HG03025 (cell line): Measurements from ENCODE around the gene TWIST2.

ENCODE experiments used
- ATAC-seq: cut with Tn5 transposase; IDR thresholded peaks from one replicate; pipeline ENCODE4 v1.9.1; 2021; ENCODE audit warnings: mild to moderate bottlenecking, moderate library complexity; ENCODE audit not compliant: unreplicated experiment, low FRiP score

Gene TWIST2

GRCh38 chr2:238870261-238870660 lies 22.4 kb downstream of the TWIST2 start:
- no peak for ATAC-seq

GRCh38 chr2:238872026-238872425 lies 24.1 kb downstream of the TWIST2 start:
- ATAC-seq, result no peak

GRCh38 chr2:238872628-238873380 lies 24.9 kb downstream of the TWIST2 start:
- ATAC-seq, result no peak

GRCh38 chr2:238873381-238873801 lies 25.5 kb downstream of the TWIST2 start:
- no peak for ATAC-seq

GRCh38 chr2:238873841-238874240 lies 26.0 kb downstream of the TWIST2 start:
- no peak for ATAC-seq

GRCh38 chr2:238874330-238875050 lies 26.6 kb downstream of the TWIST2 start:
- ATAC-seq, result no peak

- ATAC-seq, result no peak
These were observed 27.2 kb downstream of the TWIST2 start for GRCh38 chr2:238875101-238875470.

- ATAC-seq, result no peak
These were observed 27.8 kb downstream of the TWIST2 start for GRCh38 chr2:238875471-238876231.

GRCh38 chr2:238876232-238876630 lies 28.3 kb downstream of the TWIST2 start:
- ATAC-seq, result no peak

GRCh38 chr2:238878051-238878735 lies 30.3 kb downstream of the TWIST2 start:
- no peak for ATAC-seq

- no peak for ATAC-seq
These were observed 31.2 kb downstream of the TWIST2 start for GRCh38 chr2:238879043-238879442.

GRCh38 chr2:238879621-238880377 lies 31.9 kb downstream of the TWIST2 start:
- ATAC-seq, result no peak

- no peak for ATAC-seq
These were observed 33.6 kb downstream of the TWIST2 start for GRCh38 chr2:238881353-238882081.

- no peak for ATAC-seq
These were observed 34.3 kb downstream of the TWIST2 start for GRCh38 chr2:238882082-238882755.

GRCh38 chr2:238883421-238883901 lies 35.6 kb downstream of the TWIST2 start:
- ATAC-seq, result no peak

- ATAC-seq, result no peak
These were observed 36.4 kb downstream of the TWIST2 start for GRCh38 chr2:238884122-238884811.

- no peak for ATAC-seq
These were observed 37.0 kb downstream of the TWIST2 start for GRCh38 chr2:238884812-238885408.
